Caco-2 (cell line): ENCODE data around the gene PDE1C. TPM values are rescaled to one million over a fixed set of nuclear protein-coding genes. Genes with fewer than 3 reads are reported as not detected.

Experiments
- BruUV-seq: library from RNA; stranded (reverse); fragments of 400-500 nt; replicated peaks from 2 replicates; lab custom pipeline; 2021; lab: Mats Ljungman, UMichigan
- CTCF ChIA-PET: fragments of 300-600 bp; sonication (Branson Sonifier 250); formaldehyde crosslinking; loops from one replicate; lab custom pipeline; 2022; ENCODE audit warnings: antibody characterized with exemption; lab: Charles Lee
- POLR2A ChIA-PET: fragments of 300-600 bp; sonication (Branson Sonifier 250); formaldehyde crosslinking; loops from one replicate; lab custom pipeline; 2022; ENCODE audit warnings: antibody characterized with exemption; lab: Charles Lee
- DNase-seq, 2 experiments: peaks; one replicate each; pipeline versions ENCODE4 v3.0.0 to v3.0.0-alpha.2; 2020 to 2022
- H3K27me3 ChIP-seq: replicated peaks from 2 replicates; pipeline ENCODE4 v1.6.0; 2011; ENCODE audit warnings: low read length; ENCODE audit not compliant: control insufficient read depth, insufficient read depth
- H3K36me3 ChIP-seq: 2 replicates; pipeline ENCODE4 v1.5.1; 2011; ENCODE audit warnings: low read length; ENCODE audit not compliant: control insufficient read depth, insufficient read depth
- H3K4me1 ChIP-seq: fragments of 250-450 bp; sonication (Bioruptor Pico); 2 replicates; pipeline ENCODE4 v1.5.1; 2020; ENCODE audit warnings: mild to moderate bottlenecking
- H3K4me3 ChIP-seq: 2 replicates; pipeline ENCODE4 v1.5.1; 2011; ENCODE audit warnings: low read depth, mild to moderate bottlenecking, control low read depth, low read length
- H3K9me3 ChIP-seq: fragments of 250-450 bp; sonication (Bioruptor Pico); 2 replicates; pipeline ENCODE4 v1.5.1; 2020; ENCODE audit warnings: mild to moderate bottlenecking, moderate library complexity
- H3K27ac Mint-ChIP-seq: one replicate; pipeline ENCODE4 v1.8.0; 2022; ENCODE audit warnings: mixed read lengths; ENCODE audit not compliant: unreplicated experiment
- H3K27me3 Mint-ChIP-seq: one replicate; pipeline ENCODE4 v1.8.0; 2022; ENCODE audit warnings: mixed read lengths; ENCODE audit not compliant: insufficient read depth, unreplicated experiment
- H3K36me3 Mint-ChIP-seq: one replicate; pipeline ENCODE4 v1.8.0; 2022; ENCODE audit warnings: mild to moderate bottlenecking, mixed read lengths; ENCODE audit not compliant: insufficient read depth, unreplicated experiment
- H3K4me1 Mint-ChIP-seq: one replicate; pipeline ENCODE4 v1.8.0; 2022; ENCODE audit warnings: low read depth, mixed read lengths; ENCODE audit not compliant: unreplicated experiment
- H3K4me3 Mint-ChIP-seq: one replicate; pipeline ENCODE4 v1.8.0; 2022; ENCODE audit warnings: mild to moderate bottlenecking, moderate library complexity, mixed read lengths; ENCODE audit not compliant: unreplicated experiment
- H3K9me3 Mint-ChIP-seq: one replicate; pipeline ENCODE4 v1.8.0; 2022; ENCODE audit warnings: mixed read lengths; ENCODE audit not compliant: unreplicated experiment
- intact Hi-C: fragments of 100-400 bp; cut with micrococcal nuclease; formaldehyde crosslinking; loops from one replicate; pipeline ENCODE4 v1.10.0; 2022; ENCODE audit not compliant: unreplicated experiment
- total RNA-seq: library from RNA; stranded (reverse); gene quantifications from 2 replicates; pipeline ENCODE4 v1.2.3, GENCODE V29; 2022
- TF ChIP-seq, protein P1 (sequence below), 2 experiments: fragments of 200-600 bp in 1 of 2; IDR thresholded peaks; 1 replicate in 1 of 2; 2 replicates in 1 of 2; pipeline versions ENCODE4 v1.5.1 to v1.8.0; 2011 to 2022; ENCODE audit warnings: antibody characterized with exemption in 1 of 2, control low read depth in 1 of 2, inconsistent platforms in 1 of 2, low read depth in 1 of 2, low read length in 1 of 2, mild to moderate bottlenecking in 1 of 2, moderate library complexity in 1 of 2; ENCODE audit not compliant: insufficient read depth in 1 of 2, severe bottlenecking in 1 of 2, unreplicated experiment in 1 of 2

The PDE1C gene
- total RNA-seq, 1 experiment from 2014 or later: not detected

DNA sequence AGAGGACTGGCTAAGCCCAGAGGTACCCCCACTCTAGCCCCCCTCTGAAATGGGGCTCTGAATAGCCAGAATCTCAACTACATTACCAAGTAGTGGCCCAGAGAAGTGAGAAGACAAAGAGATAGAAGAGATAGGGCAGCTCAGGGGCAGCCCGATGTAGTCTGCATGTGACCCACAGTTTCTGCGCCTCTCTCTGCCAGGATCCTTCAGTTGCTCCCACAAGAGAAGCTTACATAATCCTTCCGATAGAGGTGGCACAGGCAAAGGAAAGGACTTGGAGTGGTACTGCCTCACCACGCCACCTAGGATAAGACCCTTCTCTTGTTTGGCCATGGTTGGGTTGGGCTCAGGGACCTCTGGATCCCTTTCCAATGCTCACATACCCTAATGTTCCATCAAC is 5.4 kb upstream of the PDE1C start:
- H3K27me3 Mint-ChIP-seq: peaks cover 8% of the 10 kb centered on the region
- Histone ChIP-seq H3K4me3 (no peak overlapping the region), H3K9me3 (no peaks in the 10 kb centered on the region), H3K27me3 (no peaks in the 10 kb centered on the region), H3K4me1 (no peaks in the 10 kb centered on the region), H3K36me3 (no peaks in the 10 kb centered on the region)
- no peak overlapping the region for H3K4me3 Mint-ChIP-seq
- no TSS peak for BruUV-seq
- no peak for DNase-seq
- no peaks in the 10 kb centered on the region for H3K36me3 Mint-ChIP-seq
- ChIA-PET CTCF (no interaction called here), POLR2A (no interaction called here)
- no peaks in the 10 kb centered on the region for H3K9me3 Mint-ChIP-seq
- intact Hi-C loops: no loop called here
- TF ChIP-seq, protein P1, sequence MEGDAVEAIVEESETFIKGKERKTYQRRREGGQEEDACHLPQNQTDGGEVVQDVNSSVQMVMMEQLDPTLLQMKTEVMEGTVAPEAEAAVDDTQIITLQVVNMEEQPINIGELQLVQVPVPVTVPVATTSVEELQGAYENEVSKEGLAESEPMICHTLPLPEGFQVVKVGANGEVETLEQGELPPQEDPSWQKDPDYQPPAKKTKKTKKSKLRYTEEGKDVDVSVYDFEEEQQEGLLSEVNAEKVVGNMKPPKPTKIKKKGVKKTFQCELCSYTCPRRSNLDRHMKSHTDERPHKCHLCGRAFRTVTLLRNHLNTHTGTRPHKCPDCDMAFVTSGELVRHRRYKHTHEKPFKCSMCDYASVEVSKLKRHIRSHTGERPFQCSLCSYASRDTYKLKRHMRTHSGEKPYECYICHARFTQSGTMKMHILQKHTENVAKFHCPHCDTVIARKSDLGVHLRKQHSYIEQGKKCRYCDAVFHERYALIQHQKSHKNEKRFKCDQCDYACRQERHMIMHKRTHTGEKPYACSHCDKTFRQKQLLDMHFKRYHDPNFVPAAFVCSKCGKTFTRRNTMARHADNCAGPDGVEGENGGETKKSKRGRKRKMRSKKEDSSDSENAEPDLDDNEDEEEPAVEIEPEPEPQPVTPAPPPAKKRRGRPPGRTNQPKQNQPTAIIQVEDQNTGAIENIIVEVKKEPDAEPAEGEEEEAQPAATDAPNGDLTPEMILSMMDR (IDR thresholded peaks at IDR 0.05; ENCODE audit: insufficient read depth in 1 of 2, low read depth in 1 of 2, low read length in 1 of 2, severe bottlenecking in 1 of 2, unreplicated experiment in 1 of 2): no peak
- no peak overlapping the region for H3K27ac Mint-ChIP-seq
- H3K4me1 Mint-ChIP-seq: no peaks in the 10 kb centered on the region

DNA sequence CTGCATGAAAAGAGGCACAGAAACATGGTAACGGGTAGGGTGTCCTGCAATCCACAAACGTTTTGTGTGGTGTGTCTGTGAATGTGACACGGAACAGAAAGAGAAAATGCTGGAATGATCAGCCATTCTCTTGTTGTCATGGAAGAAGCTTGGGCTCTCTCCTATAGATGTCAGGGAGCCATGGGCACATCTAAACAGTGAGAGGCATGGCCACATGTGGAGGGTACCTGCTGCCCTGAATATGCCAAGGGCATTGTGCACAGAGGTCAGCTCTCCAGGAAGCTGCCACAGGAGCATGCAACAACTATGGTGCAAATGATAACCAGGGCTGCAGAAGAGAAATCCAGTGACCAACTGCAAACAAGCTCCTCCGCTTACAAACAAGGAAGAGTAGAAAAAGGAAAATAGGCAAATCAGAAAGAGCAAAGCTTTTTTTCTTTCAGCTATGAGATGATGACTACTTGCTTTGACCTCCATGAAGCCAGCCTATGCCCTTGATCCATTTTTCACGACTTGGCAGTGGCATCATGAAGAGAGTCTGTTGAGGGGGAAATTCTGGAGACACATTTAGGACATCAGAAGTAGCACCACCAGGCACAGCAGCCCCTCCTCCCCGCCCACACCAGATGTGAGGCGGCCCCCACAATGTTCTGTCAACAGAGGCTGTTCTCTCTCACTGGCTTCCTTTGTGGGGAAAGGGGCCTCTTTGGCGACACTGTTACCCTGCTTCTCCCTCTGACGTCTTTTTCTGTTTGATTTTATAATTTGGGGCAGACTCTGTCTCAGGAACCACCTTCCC is 4.8 kb upstream of the PDE1C start:
- Mint-ChIP-seq H3K27ac (no peak overlapping the region), H3K36me3 (no peaks in the 10 kb centered on the region), H3K27me3 (peaks cover 9% of the 10 kb centered on the region), H3K9me3 (no peaks in the 10 kb centered on the region), H3K4me3 (no peak overlapping the region), H3K4me1 (no peaks in the 10 kb centered on the region)
- no peaks in the 10 kb centered on the region for H3K27me3 ChIP-seq
- H3K4me3 ChIP-seq: no peak overlapping the region
- TF ChIP-seq, protein P1 (IDR thresholded peaks at IDR 0.05; ENCODE audit: insufficient read depth in 1 of 2, low read depth in 1 of 2, low read length in 1 of 2, severe bottlenecking in 1 of 2, unreplicated experiment in 1 of 2): no peak
- ChIA-PET CTCF (no interaction called here), POLR2A (no interaction called here)
- intact Hi-C loops: no loop called here
- BruUV-seq: no TSS peak
- no peaks in the 10 kb centered on the region for H3K9me3 ChIP-seq
- no peak for DNase-seq
- H3K4me1 ChIP-seq: no peaks in the 10 kb centered on the region
- no peaks in the 10 kb centered on the region for H3K36me3 ChIP-seq

DNA sequence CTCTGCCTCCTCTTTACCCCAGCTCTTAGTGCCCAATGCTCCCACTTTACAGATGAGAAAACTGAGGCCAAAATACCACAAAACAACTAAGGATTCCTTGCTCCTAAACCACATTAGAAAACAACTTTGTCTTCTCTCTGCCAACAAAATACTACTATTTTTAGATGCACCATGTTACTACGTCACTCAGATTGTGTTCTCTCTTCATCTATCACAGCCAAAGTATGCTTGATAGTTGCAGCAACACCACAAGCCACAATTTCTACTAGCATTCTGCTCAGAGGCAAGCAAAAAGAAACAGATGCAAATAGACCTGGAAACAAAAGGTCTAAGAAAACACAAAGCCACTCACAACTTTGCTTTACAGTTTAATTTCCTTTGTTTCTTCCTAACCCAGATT is 3.3 kb upstream of the PDE1C start:
- no peaks in the 10 kb centered on the region for H3K4me1 Mint-ChIP-seq
- no peaks in the 10 kb centered on the region for H3K9me3 Mint-ChIP-seq
- no peak overlapping the region for H3K4me3 ChIP-seq
- ChIA-PET CTCF (interaction anchor here (0.6 kb wide), 1 partner anchor 264 kb away, joined by 3 read pairs; no protein-coding TSS in a partner anchor), POLR2A (no interaction called here)
- intact Hi-C loops: no loop called here
- H3K36me3 Mint-ChIP-seq: no peaks in the 10 kb centered on the region
- no peak for DNase-seq
- H3K9me3 ChIP-seq: no peaks in the 10 kb centered on the region
- no peak overlapping the region for H3K4me3 Mint-ChIP-seq
- TF ChIP-seq, protein P1 (IDR thresholded peaks at IDR 0.05; ENCODE audit: insufficient read depth in 1 of 2, low read depth in 1 of 2, low read length in 1 of 2, severe bottlenecking in 1 of 2, unreplicated experiment in 1 of 2): no peak
- H3K4me1 ChIP-seq: no peaks in the 10 kb centered on the region
- peaks cover 9% of the 10 kb centered on the region for H3K27me3 Mint-ChIP-seq
- H3K36me3 ChIP-seq: no peaks in the 10 kb centered on the region
- no peaks in the 10 kb centered on the region for H3K27me3 ChIP-seq
- no TSS peak for BruUV-seq
- H3K27ac Mint-ChIP-seq: no peak overlapping the region
